ENCODE results near the gene HMGB3.
"Not testable (repeated sequence)": the region's sequence is repeated elsewhere in the genome, so short reads cannot be mapped to it uniquely, and the experiment has no call there.

The HMGB3 gene

GRCh38 chrX:150982235-150982787 is 824 bp upstream of the HMGB3 start:
- Histone ChIP-seq H3K27ac (no peak overlapping the region), H3K36me3 (ENCODE audit: insufficient read depth, low read length) (peaks cover 22% of the 10 kb centered on the region), H3K9ac (ENCODE audit: insufficient read length) (peak overlapping the region; percentile 59), H3K9me3 (ENCODE audit: low read depth, low read length) (no peaks in the 10 kb centered on the region), H3K4me3 (peak overlapping the region; percentile 54)
- no peak for TF ChIP-seq POLR2AphosphoS5 (IDR thresholded peaks at IDR 0.05; ENCODE audit: borderline replicate concordance, low read depth, low read length)
- no peak for TF ChIP-seq FOXP2 (optimal IDR thresholded peaks at IDR 0.05; ENCODE audit: control extremely low read depth, extremely low read length, insufficient read depth)
- no peak for TF ChIP-seq EZH2 (IDR thresholded peaks at IDR 0.05)
- DNase-seq (ENCODE audit: low read depth, low spot score): no peak

GRCh38 chrX:150983521-150984168 is 510 bp downstream of the HMGB3 start:
- no peaks in the 10 kb centered on the region for H3K9me3 ChIP-seq (ENCODE audit: low read depth, low read length)
- no peak for DNase-seq (ENCODE audit: low read depth, low spot score)
- TF ChIP-seq POLR2AphosphoS5 (IDR thresholded peaks at IDR 0.05; ENCODE audit: borderline replicate concordance, low read depth, low read length): no peak
- no peak for TF ChIP-seq FOXP2 (optimal IDR thresholded peaks at IDR 0.05; ENCODE audit: control extremely low read depth, extremely low read length, insufficient read depth)
- TF ChIP-seq EZH2 (IDR thresholded peaks at IDR 0.05): no peak
- peaks cover 26% of the 10 kb centered on the region for H3K36me3 ChIP-seq (ENCODE audit: insufficient read depth, low read length)
- H3K4me3 ChIP-seq: peak overlapping the region; percentile 77
- H3K27ac ChIP-seq: peak overlapping the region; percentile 70; the same call in 1 of the 2 replicates
- peak overlapping the region; percentile 84 for H3K9ac ChIP-seq (ENCODE audit: insufficient read length)

- DNase-seq (ENCODE audit: low read depth, low spot score): no peak
- Histone ChIP-seq H3K9ac (ENCODE audit: insufficient read length) (peak overlapping the region; percentile 74), H3K9me3 (ENCODE audit: low read depth, low read length) (no peaks in the 10 kb centered on the region), H3K4me3 (peak overlapping the region; percentile 79), H3K36me3 (ENCODE audit: insufficient read depth, low read length) (peaks cover 30% of the 10 kb centered on the region), H3K27ac (no peak overlapping the region)
- TF ChIP-seq POLR2AphosphoS5 (IDR thresholded peaks at IDR 0.05; ENCODE audit: borderline replicate concordance, low read depth, low read length) (no peak), EZH2 (IDR thresholded peaks at IDR 0.05) (no peak), FOXP2 (optimal IDR thresholded peaks at IDR 0.05; ENCODE audit: control extremely low read depth, extremely low read length, insufficient read depth) (no peak)
These were observed 1.2 kb downstream of the HMGB3 start for GRCh38 chrX:150984169-150984824.

- H3K27ac ChIP-seq; H3K4me3 ChIP-seq; DNase-seq (ENCODE audit: low read depth, low spot score); H3K9ac ChIP-seq (ENCODE audit: insufficient read length); H3K9me3 ChIP-seq (ENCODE audit: low read depth, low read length): not testable (repeated sequence)
- H3K36me3 ChIP-seq (ENCODE audit: insufficient read depth, low read length): peaks cover 30% of the 10 kb centered on the region
These were observed 4.6 kb downstream of the HMGB3 start for GRCh38 chrX:150987687-150988086.

- no peak for DNase-seq (ENCODE audit: low read depth, low spot score)
- H3K9me3 ChIP-seq (ENCODE audit: low read depth, low read length): no peaks in the 10 kb centered on the region
- H3K9ac ChIP-seq (ENCODE audit: insufficient read length): no peak overlapping the region
- TF ChIP-seq FOXP2 (optimal IDR thresholded peaks at IDR 0.05; ENCODE audit: control extremely low read depth, extremely low read length, insufficient read depth) (no peak), EZH2 (IDR thresholded peaks at IDR 0.05) (no peak), POLR2AphosphoS5 (IDR thresholded peaks at IDR 0.05; ENCODE audit: borderline replicate concordance, low read depth, low read length) (no peak)
- no peak overlapping the region for H3K27ac ChIP-seq
- H3K36me3 ChIP-seq (ENCODE audit: insufficient read depth, low read length): peaks cover 30% of the 10 kb centered on the region
- no peak overlapping the region for H3K4me3 ChIP-seq
These were observed 6.3 kb downstream of the HMGB3 start for GRCh38 chrX:150989420-150989819.

GRCh38 chrX:150990910-150991309 is 7.8 kb downstream of the HMGB3 start:
- TF ChIP-seq POLR2AphosphoS5 (IDR thresholded peaks at IDR 0.05; ENCODE audit: borderline replicate concordance, low read depth, low read length) (no peak), EZH2 (IDR thresholded peaks at IDR 0.05) (no peak), FOXP2 (optimal IDR thresholded peaks at IDR 0.05; ENCODE audit: control extremely low read depth, extremely low read length, insufficient read depth) (no peak)
- H3K9me3 ChIP-seq (ENCODE audit: low read depth, low read length): no peaks in the 10 kb centered on the region
- DNase-seq (ENCODE audit: low read depth, low spot score): no peak
- no peak overlapping the region for H3K9ac ChIP-seq (ENCODE audit: insufficient read length)
- H3K4me3 ChIP-seq: no peak overlapping the region
- H3K36me3 ChIP-seq (ENCODE audit: insufficient read depth, low read length): peaks cover 22% of the 10 kb centered on the region
- no peak overlapping the region for H3K27ac ChIP-seq

- Histone ChIP-seq H3K27ac (no peak overlapping the region), H3K9ac (ENCODE audit: insufficient read length) (no peak overlapping the region), H3K9me3 (ENCODE audit: low read depth, low read length) (no peaks in the 10 kb centered on the region), H3K4me3 (no peak overlapping the region), H3K36me3 (ENCODE audit: insufficient read depth, low read length) (no peaks in the 10 kb centered on the region)
- TF ChIP-seq EZH2 (IDR thresholded peaks at IDR 0.05) (no peak), POLR2AphosphoS5 (IDR thresholded peaks at IDR 0.05; ENCODE audit: borderline replicate concordance, low read depth, low read length) (no peak), FOXP2 (optimal IDR thresholded peaks at IDR 0.05; ENCODE audit: control extremely low read depth, extremely low read length, insufficient read depth) (no peak)
- no peak for DNase-seq (ENCODE audit: low read depth, low spot score)
These were observed 17.8 kb downstream of the HMGB3 start for GRCh38 chrX:151000861-151001331.

- no peak overlapping the region for H3K4me3 ChIP-seq
- TF ChIP-seq POLR2AphosphoS5 (IDR thresholded peaks at IDR 0.05; ENCODE audit: borderline replicate concordance, low read depth, low read length): no peak
- TF ChIP-seq FOXP2 (optimal IDR thresholded peaks at IDR 0.05; ENCODE audit: control extremely low read depth, extremely low read length, insufficient read depth): no peak
- TF ChIP-seq EZH2 (IDR thresholded peaks at IDR 0.05): no peak
- no peaks in the 10 kb centered on the region for H3K9me3 ChIP-seq (ENCODE audit: low read depth, low read length)
- no peak for DNase-seq (ENCODE audit: low read depth, low spot score)
- H3K36me3 ChIP-seq (ENCODE audit: insufficient read depth, low read length): no peaks in the 10 kb centered on the region
- H3K9ac ChIP-seq (ENCODE audit: insufficient read length): no peak overlapping the region
- no peak overlapping the region for H3K27ac ChIP-seq
These were observed 20.9 kb downstream of the HMGB3 start for GRCh38 chrX:151004085-151004484.

Measured in SK-N-MC (cell line).